Transverse colon (tissue), 4 donors: ENCODE results near the gene ACSF3. TPM values are rescaled to one million over a fixed set of nuclear protein-coding genes. Genes with fewer than 3 reads are reported as not detected.

ENCODE experiments used
- DNase-seq: peaks from one replicate; pipeline ENCODE4 v3.0.0-alpha.2; 2019
- H3K27ac ChIP-seq, 4 donors: fragments of 200-600 bp; sonication (generic); 2 replicates each; pipeline ENCODE4 v1.5.1; 2016 to 2018; ENCODE audit warnings: inconsistent platforms in 4 of 4
- H3K27me3 ChIP-seq: fragments of 200-600 bp; sonication (generic); 2 replicates; pipeline ENCODE4 v1.5.1; 2017; ENCODE audit warnings: inconsistent platforms
- H3K36me3 ChIP-seq, 4 donors: fragments of 200-600 bp; sonication (generic); 2 replicates each; pipeline ENCODE4 v1.5.1; 2017 to 2019; ENCODE audit warnings: inconsistent platforms in 4 of 4
- H3K4me1 ChIP-seq, 4 donors: fragments of 200-600 bp; sonication (generic); 2 replicates each; pipeline ENCODE4 v1.5.1; 2017 to 2020; ENCODE audit warnings: inconsistent platforms in 4 of 4
- H3K4me3 ChIP-seq, 4 donors: fragments of 200-600 bp; sonication (generic); 1 replicate in 1 of 4; 2 replicates in 3 of 4; pipeline versions ENCODE4 v1.5.1 to v1.6.1; 2017 to 2019; ENCODE audit warnings: inconsistent platforms in 4 of 4
- H3K9me3 ChIP-seq, 2 donors: fragments of 200-600 bp; sonication (generic); 2 replicates each; pipeline ENCODE4 v1.5.1; 2017 to 2019; ENCODE audit warnings: inconsistent platforms in 2 of 2
- CTCF ChIP-seq, 5 experiments: fragments of 200-600 bp in 3 of 5; fragments of 450-650 bp in 2 of 5; sonication (generic) in 3 of 5; IDR thresholded peaks; 1 replicate in 2 of 5; 2 replicates in 3 of 5; pipeline ENCODE4 v1.5.1; 2016 to 2017; ENCODE audit warnings: antibody characterized with exemption in 5 of 5, inconsistent platforms in 3 of 5, mild to moderate bottlenecking in 2 of 5, moderate library complexity in 1 of 5
- EP300 ChIP-seq: sonication (generic); formaldehyde crosslinking; IDR thresholded peaks from one replicate; pipeline ENCODE4 v1.6.1; 2017; ENCODE audit warnings: antibody characterized with exemption, low read depth
- POLR2A ChIP-seq: fragments of 450-650 bp; IDR thresholded peaks from one replicate; pipeline ENCODE4 v1.6.1; 2016; ENCODE audit warnings: antibody characterized with exemption, mild to moderate bottlenecking, moderate library complexity
- POLR2AphosphoS5 ChIP-seq, 3 donors: sonication (generic); formaldehyde crosslinking; IDR thresholded peaks; one replicate each; pipeline ENCODE4 v1.6.1; 2016; ENCODE audit warnings: antibody characterized with exemption in 3 of 3
- WGBS, 2 donors: methylation state at CpG; one replicate each; pipeline ENCODE4 v1.1.5; 2018; ENCODE audit warnings: low coverage in 1 of 2; 5-methylcytosine and 5-hydroxymethylcytosine counted together
- in situ Hi-C, 4 donors: fragments of 200-750 bp; cut with MboI; loops; one replicate each; pipeline versions ENCODE4 v1.15.0 to v1.15.1; 2017; ENCODE audit warnings: low sequenced_read_pairs in 3 of 4, low pct_ligation_motif_present in 1 of 4, low pct_unique_long_range_greater_than_20kb in 1 of 4
- intact Hi-C: fragments of 100-400 bp; cut with DNase I; formaldehyde crosslinking; loops from one replicate; pipeline ENCODE4 v1.15.1; 2023; ENCODE audit warnings: low total_unique reads
- total RNA-seq, 4 donors: library from RNA; depleted of rRNA; stranded (reverse); fragments of >200 nt; gene quantifications; one replicate each; pipeline ENCODE4 v1.1.0, GENCODE V29; 2016

The ACSF3 gene
- total RNA-seq, 4 donors from 2014 or later: 54.5 to 120 (median 75.8) TPM

- H3K4me1 ChIP-seq: peaks cover 0 to 9% (median 5%) of the 10 kb centered on the region in 4 donors
- in situ Hi-C loops: no loop called here
- peaks cover 23% of the 10 kb centered on the region for H3K27me3 ChIP-seq
- 13% methylated on average over 16 of the region's 39 CpGs; no CpG with 5 or more reads in 1 of the 2 donors for WGBS, 2 donors
- TF ChIP-seq POLR2AphosphoS5 (IDR thresholded peaks at IDR 0.05) (no peak), CTCF (IDR thresholded peaks at IDR 0.05) (no peak), POLR2A (no peak)
- H3K4me3 ChIP-seq: no peak overlapping the region
- no peaks in the 10 kb centered on the region for H3K9me3 ChIP-seq
- no peaks in the 10 kb centered on the region for H3K36me3 ChIP-seq
- intact Hi-C loops: loop anchor here (1.0 kb wide), 1 partner anchor 18 kb away; no protein-coding TSS in a partner anchor
- no peak overlapping the region for H3K27ac ChIP-seq
- DNase-seq: peak; percentile 63
Observed at GRCh38 chr16:89192956-89193575, 99.4 kb downstream of the ACSF3 start.

GRCh38 chr16:89193576-89194293 is 100.1 kb downstream of the ACSF3 start:
- peaks cover 0 to 9% (median 5%) of the 10 kb centered on the region in 4 donors for H3K4me1 ChIP-seq
- intact Hi-C loops (no loop called here), in situ Hi-C loops (no loop called here)
- 64% methylated on average over 19 of the region's 38 CpGs; no CpG with 5 or more reads in 1 of the 2 donors for WGBS, 2 donors
- H3K9me3 ChIP-seq: no peaks in the 10 kb centered on the region
- H3K27me3 ChIP-seq: peaks cover 29% of the 10 kb centered on the region
- H3K4me3 ChIP-seq: no peak overlapping the region
- no peaks in the 10 kb centered on the region for H3K36me3 ChIP-seq
- DNase-seq: no peak
- no peak overlapping the region for H3K27ac ChIP-seq
- TF ChIP-seq EP300 (no peak), POLR2AphosphoS5 (IDR thresholded peaks at IDR 0.05) (no peak), POLR2A (no peak), CTCF (IDR thresholded peaks at IDR 0.05) (no peak)

GRCh38 chr16:89194340-89195311 is 101.0 kb downstream of the ACSF3 start:
- Histone ChIP-seq H3K9me3 (no peaks in the 10 kb centered on the region), H3K36me3 (no peaks in the 10 kb centered on the region), H3K27me3 (peaks cover 38% of the 10 kb centered on the region), H3K27ac (no peak overlapping the region), H3K4me3 (no peak overlapping the region), H3K4me1 (peaks cover 0 to 9% (median 5%) of the 10 kb centered on the region in 4 donors)
- no peak for DNase-seq
- WGBS, 2 donors: 70 to 79% methylated on average over 2 to 24 of the region's 45 CpGs
- TF ChIP-seq POLR2A: no peak
- TF ChIP-seq EP300: no peak
- TF ChIP-seq POLR2AphosphoS5 (IDR thresholded peaks at IDR 0.05): no peak
- no peak for TF ChIP-seq CTCF (IDR thresholded peaks at IDR 0.05)
- intact Hi-C loops: no loop called here
- in situ Hi-C loops: no loop called here
